ENCODE results near the gene CFAP299. TPM values are rescaled to one million over a fixed set of nuclear protein-coding genes. Genes with fewer than 3 reads are reported as not detected.

Gene CFAP299
- total RNA-seq, 1 donor from 2014 or later, result not detected

- no peak for DNase-seq (ENCODE audit: low spot score)
- Mint-ChIP-seq H3K4me3 (ENCODE audit: unreplicated experiment) (no peak overlapping the region), H3K27ac (ENCODE audit: unreplicated experiment) (no peak overlapping the region), H3K36me3 (ENCODE audit: low read depth, unreplicated experiment) (no peaks in the 10 kb centered on the region), H3K9me3 (ENCODE audit: unreplicated experiment) (no peaks in the 10 kb centered on the region), H3K4me1 (ENCODE audit: unreplicated experiment) (no peaks in the 10 kb centered on the region), H3K27me3 (ENCODE audit: unreplicated experiment) (no peaks in the 10 kb centered on the region)
- TF ChIP-seq CTCF (IDR thresholded peaks at IDR 0.05; ENCODE audit: unreplicated experiment), result no peak
Observed at GRCh38 chr4:80423553-80424224, 88.2 kb downstream of the CFAP299 start.

DNA sequence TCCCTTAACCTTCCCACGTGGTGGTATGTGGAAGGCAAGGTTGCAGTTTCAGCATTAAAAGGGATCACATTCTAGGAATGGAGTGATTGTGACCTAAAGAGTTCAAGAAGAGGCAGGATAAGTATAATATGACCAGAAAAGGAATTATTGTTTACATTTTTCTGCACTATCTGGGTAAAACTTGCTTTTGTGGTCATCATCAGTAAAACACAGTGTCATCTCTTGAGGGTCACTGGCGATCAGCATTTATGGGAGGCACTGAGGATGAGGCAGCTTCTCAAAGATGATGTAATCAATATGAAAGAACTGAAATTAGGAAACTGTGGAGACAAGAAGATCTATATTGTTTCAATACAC is 88.7 kb downstream of the CFAP299 start:
- no peak for DNase-seq (ENCODE audit: low spot score)
- no peak for TF ChIP-seq CTCF (IDR thresholded peaks at IDR 0.05; ENCODE audit: unreplicated experiment)
- Mint-ChIP-seq H3K4me3 (ENCODE audit: unreplicated experiment) (no peak overlapping the region), H3K36me3 (ENCODE audit: low read depth, unreplicated experiment) (no peaks in the 10 kb centered on the region), H3K4me1 (ENCODE audit: unreplicated experiment) (no peaks in the 10 kb centered on the region), H3K9me3 (ENCODE audit: unreplicated experiment) (no peaks in the 10 kb centered on the region), H3K27ac (ENCODE audit: unreplicated experiment) (no peak overlapping the region), H3K27me3 (ENCODE audit: unreplicated experiment) (no peaks in the 10 kb centered on the region)

DNA sequence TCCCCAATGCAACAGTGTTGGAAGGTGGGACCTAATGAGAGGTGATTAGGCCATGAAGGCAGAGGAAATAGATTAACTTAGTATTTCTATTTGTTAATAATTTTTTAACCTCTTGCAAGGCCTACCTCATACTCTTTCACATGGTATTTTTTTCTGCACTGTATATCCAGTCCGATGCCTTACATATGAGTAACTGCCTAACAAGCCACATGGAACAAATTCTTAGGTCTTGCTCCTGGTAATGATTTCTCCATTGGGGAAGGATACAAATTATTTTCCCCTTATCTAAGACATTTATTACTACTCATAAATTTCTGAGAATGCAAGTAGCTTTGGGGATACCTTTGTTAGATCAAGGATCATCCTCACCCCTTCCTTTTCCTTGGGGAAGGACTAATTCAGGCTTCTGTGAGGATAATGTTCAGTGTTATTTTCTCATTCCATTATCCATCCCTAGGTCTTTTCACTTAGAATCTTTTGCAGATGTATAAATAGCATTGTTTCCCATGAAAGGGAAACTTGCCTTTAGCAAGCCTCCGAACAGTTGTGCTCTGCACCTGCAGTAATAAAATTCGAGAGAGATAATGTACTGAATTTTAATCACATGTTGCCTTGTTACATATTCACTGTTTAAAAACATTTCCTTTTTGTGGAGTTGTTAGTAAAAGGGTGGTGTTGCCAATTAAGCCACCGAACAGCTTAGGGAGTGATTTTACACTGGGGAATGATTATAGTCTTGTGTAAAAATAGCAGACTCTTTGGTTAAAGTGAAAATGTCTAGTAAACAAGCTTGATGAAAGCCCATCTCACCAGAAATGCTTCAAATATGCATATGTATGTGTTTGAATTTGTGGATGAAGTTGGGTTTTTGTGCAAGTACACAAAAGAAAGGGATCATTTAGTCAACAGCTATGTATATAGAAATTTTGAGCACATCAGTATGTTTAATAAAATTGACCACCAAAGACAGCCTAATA is 89.9 kb downstream of the CFAP299 start:
- no peaks in the 10 kb centered on the region for H3K36me3 Mint-ChIP-seq (ENCODE audit: low read depth, unreplicated experiment)
- no peak overlapping the region for H3K27ac Mint-ChIP-seq (ENCODE audit: unreplicated experiment)
- TF ChIP-seq CTCF (IDR thresholded peaks at IDR 0.05; ENCODE audit: unreplicated experiment), result no peak
- DNase-seq (ENCODE audit: low spot score), result no peak
- no peak overlapping the region for H3K4me3 Mint-ChIP-seq (ENCODE audit: unreplicated experiment)
- H3K27me3 Mint-ChIP-seq (ENCODE audit: unreplicated experiment), result no peaks in the 10 kb centered on the region
- no peaks in the 10 kb centered on the region for H3K4me1 Mint-ChIP-seq (ENCODE audit: unreplicated experiment)
- no peaks in the 10 kb centered on the region for H3K9me3 Mint-ChIP-seq (ENCODE audit: unreplicated experiment)

DNA sequence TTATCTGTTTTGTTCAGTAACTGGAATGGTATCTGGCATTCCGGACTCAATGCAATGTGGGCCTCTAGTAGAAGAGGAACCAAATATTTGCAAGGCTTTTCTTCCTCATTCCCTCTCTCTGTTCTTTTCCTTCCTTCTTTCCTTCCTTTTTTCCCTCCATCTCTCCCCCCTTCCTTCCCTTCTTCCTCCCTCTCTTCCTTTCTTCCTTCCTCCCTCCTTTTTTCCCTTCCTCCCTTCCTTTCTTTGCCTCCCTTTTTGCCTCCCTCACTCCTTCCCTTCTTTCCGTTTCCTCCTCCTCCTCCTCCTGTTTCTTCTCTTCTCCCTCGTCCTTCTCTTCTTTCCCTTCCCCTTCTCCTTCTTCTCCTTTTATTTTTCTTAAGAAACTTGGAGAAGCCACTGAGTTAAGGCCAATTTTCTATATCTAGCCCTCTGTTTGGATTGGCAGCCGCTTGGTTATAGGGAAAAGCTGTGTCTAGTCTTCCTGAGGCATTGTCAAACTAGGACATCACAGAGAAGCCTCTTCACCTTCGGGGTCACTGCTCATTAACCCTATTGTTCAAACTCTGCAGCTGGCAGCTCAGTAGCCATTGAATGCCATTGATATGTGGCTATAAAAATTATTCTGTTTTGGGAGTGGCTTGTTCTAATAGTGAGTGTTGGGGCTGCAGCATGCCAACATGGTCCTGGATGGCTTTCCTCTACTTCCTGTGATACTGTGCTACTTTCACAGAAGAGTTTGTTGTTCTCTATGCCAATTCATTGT is 95.9 kb downstream of the CFAP299 start:
- Mint-ChIP-seq H3K4me3 (ENCODE audit: unreplicated experiment) (no peak overlapping the region), H3K27ac (ENCODE audit: unreplicated experiment) (no peak overlapping the region), H3K36me3 (ENCODE audit: low read depth, unreplicated experiment) (no peaks in the 10 kb centered on the region), H3K27me3 (ENCODE audit: unreplicated experiment) (no peaks in the 10 kb centered on the region), H3K9me3 (ENCODE audit: unreplicated experiment) (no peaks in the 10 kb centered on the region), H3K4me1 (ENCODE audit: unreplicated experiment) (no peaks in the 10 kb centered on the region)
- no peak for DNase-seq (ENCODE audit: low spot score)
- TF ChIP-seq CTCF (IDR thresholded peaks at IDR 0.05; ENCODE audit: unreplicated experiment), result no peak

All from endothelial cell (in vitro differentiated cells).